ENCODE data around the gene STEAP2.

STEAP2 gene

GRCh38 chr7:90256778-90257177, 45.2 kb downstream of the STEAP2 start:
- no peaks in the 10 kb centered on the region for H3K9me2 ChIP-seq (replicated peaks; ENCODE audit: insufficient read depth, low read length)
- H3K27me3 ChIP-seq (ENCODE audit: low read length), result no peaks in the 10 kb centered on the region
- H4K20me1 ChIP-seq (ENCODE audit: low read depth, low read length), result no peaks in the 10 kb centered on the region; the same call in 1 of the 2 replicates
- no peak overlapping the region for H3K27ac ChIP-seq (ENCODE audit: low read depth, low read length)
- H3K9ac ChIP-seq (ENCODE audit: low read length), result no peak overlapping the region
- TF ChIP-seq, protein P1, sequence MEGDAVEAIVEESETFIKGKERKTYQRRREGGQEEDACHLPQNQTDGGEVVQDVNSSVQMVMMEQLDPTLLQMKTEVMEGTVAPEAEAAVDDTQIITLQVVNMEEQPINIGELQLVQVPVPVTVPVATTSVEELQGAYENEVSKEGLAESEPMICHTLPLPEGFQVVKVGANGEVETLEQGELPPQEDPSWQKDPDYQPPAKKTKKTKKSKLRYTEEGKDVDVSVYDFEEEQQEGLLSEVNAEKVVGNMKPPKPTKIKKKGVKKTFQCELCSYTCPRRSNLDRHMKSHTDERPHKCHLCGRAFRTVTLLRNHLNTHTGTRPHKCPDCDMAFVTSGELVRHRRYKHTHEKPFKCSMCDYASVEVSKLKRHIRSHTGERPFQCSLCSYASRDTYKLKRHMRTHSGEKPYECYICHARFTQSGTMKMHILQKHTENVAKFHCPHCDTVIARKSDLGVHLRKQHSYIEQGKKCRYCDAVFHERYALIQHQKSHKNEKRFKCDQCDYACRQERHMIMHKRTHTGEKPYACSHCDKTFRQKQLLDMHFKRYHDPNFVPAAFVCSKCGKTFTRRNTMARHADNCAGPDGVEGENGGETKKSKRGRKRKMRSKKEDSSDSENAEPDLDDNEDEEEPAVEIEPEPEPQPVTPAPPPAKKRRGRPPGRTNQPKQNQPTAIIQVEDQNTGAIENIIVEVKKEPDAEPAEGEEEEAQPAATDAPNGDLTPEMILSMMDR (IDR thresholded peaks at IDR 0.05; ENCODE audit: insufficient read depth, low read length, poor library complexity, severe bottlenecking), result no peak
- no peak overlapping the region for H2AFZ ChIP-seq (ENCODE audit: low read depth, low read length, severe bottlenecking)
- no peaks in the 10 kb centered on the region for H3K79me2 ChIP-seq (ENCODE audit: insufficient read depth, low read length)
- H3F3A ChIP-seq (ENCODE audit: insufficient read depth), result no peaks in the 10 kb centered on the region
- H3K4me3 ChIP-seq (ENCODE audit: insufficient read depth, low read length, poor library complexity, severe bottlenecking), result no peak overlapping the region
- H3K9me3 ChIP-seq (ENCODE audit: insufficient read depth, low read length), result no peaks in the 10 kb centered on the region
- no peaks in the 10 kb centered on the region for H3K36me3 ChIP-seq (ENCODE audit: low read length)
- H3K4me2 ChIP-seq (ENCODE audit: low read depth, low read length, poor library complexity, severe bottlenecking), result no peak overlapping the region

- Histone ChIP-seq H3K9ac (ENCODE audit: low read length) (no peak overlapping the region), H3K4me2 (ENCODE audit: low read depth, low read length, poor library complexity, severe bottlenecking) (no peak overlapping the region), H3F3A (ENCODE audit: insufficient read depth) (no peaks in the 10 kb centered on the region), H2AFZ (ENCODE audit: low read depth, low read length, severe bottlenecking) (no peak overlapping the region), H3K9me2 (replicated peaks; ENCODE audit: insufficient read depth, low read length) (no peaks in the 10 kb centered on the region), H3K27ac (ENCODE audit: low read depth, low read length) (no peak overlapping the region), H3K9me3 (ENCODE audit: insufficient read depth, low read length) (no peaks in the 10 kb centered on the region), H3K79me2 (ENCODE audit: insufficient read depth, low read length) (no peaks in the 10 kb centered on the region), H3K27me3 (ENCODE audit: low read length) (0 out of 2 replicates have a peak, but pooled peaks cover 2% of the 10 kb centered on the region), H4K20me1 (ENCODE audit: low read depth, low read length) (peaks cover 9% of the 10 kb centered on the region; the same call in 1 of the 2 replicates), H3K36me3 (ENCODE audit: low read length) (no peaks in the 10 kb centered on the region), H3K4me3 (ENCODE audit: insufficient read depth, low read length, poor library complexity, severe bottlenecking) (no peak overlapping the region)
- TF ChIP-seq EZH2phosphoT487 (conservative IDR thresholded peaks at IDR 0.05; ENCODE audit: low read length), result no peak
- TF ChIP-seq, protein P1 (IDR thresholded peaks at IDR 0.05; ENCODE audit: insufficient read depth, low read length, poor library complexity, severe bottlenecking), result no peak
Observed at GRCh38 chr7:90261441-90261840, 49.9 kb downstream of the STEAP2 start.

DNA sequence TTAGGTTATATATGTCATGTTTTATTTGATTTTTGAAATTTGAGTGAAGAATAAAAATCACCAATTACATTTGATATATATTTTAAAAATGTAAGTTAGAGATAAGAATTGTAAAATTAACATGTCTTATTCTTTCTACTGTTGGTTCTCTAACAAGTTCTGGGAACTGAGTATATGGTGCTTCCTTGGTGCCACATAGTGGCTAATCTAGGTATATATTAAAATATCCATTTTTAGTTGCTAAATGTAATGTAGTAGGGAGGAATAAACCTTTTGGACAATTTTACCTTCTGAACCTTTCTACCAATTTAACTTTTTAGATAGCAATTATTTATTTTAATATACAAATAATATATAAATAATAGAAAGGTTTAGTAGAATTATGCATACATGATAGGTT, 50.9 kb downstream of the STEAP2 start:
- H3K4me3 ChIP-seq (ENCODE audit: insufficient read depth, low read length, poor library complexity, severe bottlenecking), result no peak overlapping the region
- H3F3A ChIP-seq (ENCODE audit: insufficient read depth), result no peaks in the 10 kb centered on the region
- H3K27ac ChIP-seq (ENCODE audit: low read depth, low read length), result no peak overlapping the region
- H3K9ac ChIP-seq (ENCODE audit: low read length), result no peak overlapping the region
- TF ChIP-seq, protein P1 (IDR thresholded peaks at IDR 0.05; ENCODE audit: insufficient read depth, low read length, poor library complexity, severe bottlenecking), result peak; percentile 27
- TF ChIP-seq EZH2phosphoT487 (conservative IDR thresholded peaks at IDR 0.05; ENCODE audit: low read length), result no peak
- H3K27me3 ChIP-seq (ENCODE audit: low read length), result 0 out of 2 replicates have a peak, but pooled peaks cover 2% of the 10 kb centered on the region
- H4K20me1 ChIP-seq (ENCODE audit: low read depth, low read length), result peaks cover 9% of the 10 kb centered on the region; the same call in 1 of the 2 replicates
- H3K9me2 ChIP-seq (replicated peaks; ENCODE audit: insufficient read depth, low read length), result no peaks in the 10 kb centered on the region
- H3K4me2 ChIP-seq (ENCODE audit: low read depth, low read length, poor library complexity, severe bottlenecking), result no peak overlapping the region
- H3K79me2 ChIP-seq (ENCODE audit: insufficient read depth, low read length), result no peaks in the 10 kb centered on the region
- no peaks in the 10 kb centered on the region for H3K36me3 ChIP-seq (ENCODE audit: low read length)
- H3K9me3 ChIP-seq (ENCODE audit: insufficient read depth, low read length), result no peaks in the 10 kb centered on the region
- no peak overlapping the region for H2AFZ ChIP-seq (ENCODE audit: low read depth, low read length, severe bottlenecking)

All from SU-DHL-6 (cell line).